ENCODE results near the gene LITAF.
"Not testable (repeated sequence)": the region's sequence is repeated elsewhere in the genome, so short reads cannot be mapped to it uniquely, and the experiment has no call there.

LITAF gene

GRCh38 chr16:11571549-11571948 is 15.2 kb downstream of the LITAF start:
- no peak for DNase-seq

- no peak for DNase-seq
Measured at GRCh38 chr16:11570806-11571205, 15.9 kb downstream of the LITAF start.

- no peak for DNase-seq
Measured at GRCh38 chr16:11570258-11570657, 16.5 kb downstream of the LITAF start.

- no peak for DNase-seq
Measured at GRCh38 chr16:11566398-11566797, 20.3 kb downstream of the LITAF start.

GRCh38 chr16:11565665-11566064 is 21.1 kb downstream of the LITAF start:
- no peak for DNase-seq

GRCh38 chr16:11564046-11564926 is 22.4 kb downstream of the LITAF start:
- DNase-seq: no peak

GRCh38 chr16:11563493-11564040 is 23.2 kb downstream of the LITAF start:
- no peak for DNase-seq

GRCh38 chr16:11562941-11563340 is 23.8 kb downstream of the LITAF start:
- DNase-seq: no peak

GRCh38 chr16:11562411-11562810 is 24.3 kb downstream of the LITAF start:
- no peak for DNase-seq

- no peak for DNase-seq
Measured at GRCh38 chr16:11561856-11562255, 24.9 kb downstream of the LITAF start.

- no peak for DNase-seq
Measured at GRCh38 chr16:11561454-11561805, 25.3 kb downstream of the LITAF start.

- no peak for DNase-seq
Measured at GRCh38 chr16:11560701-11561453, 25.8 kb downstream of the LITAF start.

- DNase-seq: not testable (repeated sequence)
Measured at GRCh38 chr16:11558308-11558823, 28.4 kb downstream of the LITAF start.

GRCh38 chr16:11557801-11558200 is 28.9 kb downstream of the LITAF start:
- DNase-seq: no peak

- no peak for DNase-seq
Measured at GRCh38 chr16:11556945-11557720, 29.6 kb downstream of the LITAF start.

- no peak for DNase-seq
Measured at GRCh38 chr16:11556214-11556819, 30.4 kb downstream of the LITAF start.

- peak; percentile 26 for DNase-seq
Measured at GRCh38 chr16:11554053-11554452, 32.7 kb downstream of the LITAF start.

GRCh38 chr16:11553371-11553770 is 33.3 kb downstream of the LITAF start:
- DNase-seq: no peak

GRCh38 chr16:11552440-11552839 is 34.3 kb downstream of the LITAF start:
- no peak for DNase-seq

GRCh38 chr16:11551842-11552241 is 34.9 kb downstream of the LITAF start:
- peak; percentile 19 for DNase-seq

- DNase-seq: peak; percentile 74
Measured at GRCh38 chr16:11550791-11551498, 35.8 kb downstream of the LITAF start.

Measured in inflammatory macrophage treated with lipopolysaccharide for 4 hours (primary cell).